SK-N-SH (cell line): Measurements from ENCODE around the gene ZMAT5. TPM values are rescaled to one million over a fixed set of nuclear protein-coding genes. Genes with fewer than 3 reads are reported as not detected.

Experiments used
- CTCF ChIA-PET: fragments of 300-600, 350-600 bp; formaldehyde crosslinking; extraction: SDS; loops from one replicate; lab custom pipeline; 2021; lab: Yijun Ruan, JAX
- POLR2A ChIA-PET: fragments of 350-600 bp; sonication (Branson Sonifier 250); formaldehyde crosslinking; extraction: SDS; loops from one replicate; lab custom pipeline; 2020; ENCODE audit warnings: antibody characterized with exemption, inconsistent platforms; lab: Yijun Ruan, JAX
- DNase-seq: peaks from one replicate; pipeline ENCODE4 v3.0.0; 2012
- H2AFZ ChIP-seq: fragments of 200-600 bp; sonication (generic); 2 replicates; pipeline ENCODE4 v1.8.1; 2016; ENCODE audit warnings: antibody characterized with exemption, mild to moderate bottlenecking, low read depth
- H3F3A ChIP-seq: fragments of 200-600 bp; sonication (generic); replicated peaks from 2 replicates; pipeline ENCODE3; 2016; ENCODE audit warnings: antibody characterized with exemption, mild to moderate bottlenecking; ENCODE audit not compliant: insufficient read depth
- H3K27ac ChIP-seq, 2 experiments: fragments of 200-500 bp in 1 of 2; fragments of 200-600 bp in 1 of 2; sonication (Bioruptor generic) in 1 of 2; sonication (generic), shearing (Covaris generic) in 1 of 2; 2 replicates each; pipeline versions ENCODE4 v1.5.1 to v1.6.1; 2014 to 2016; ENCODE audit warnings: low read depth in 2 of 2, inconsistent platforms in 1 of 2, low read length in 1 of 2, mild to moderate bottlenecking in 1 of 2, mixed read lengths in 1 of 2
- H3K27me3 ChIP-seq: fragments of 200-600 bp; sonication (generic), shearing (Covaris generic); 2 replicates; pipeline ENCODE4 v1.6.1; 2016; ENCODE audit warnings: mixed run types; ENCODE audit not compliant: insufficient read depth
- H3K36me3 ChIP-seq, 2 experiments: fragments of 200-500 bp in 1 of 2; fragments of 200-600 bp in 1 of 2; sonication (Bioruptor generic) in 1 of 2; sonication (generic) in 1 of 2; replicated peaks in 1 of 2; 2 replicates each; pipeline versions ENCODE3 to v1.5.1; 2014 to 2016; ENCODE audit warnings: low read length in 1 of 2, mild to moderate bottlenecking in 1 of 2; ENCODE audit not compliant: insufficient read depth in 2 of 2, control insufficient read depth in 1 of 2
- H3K4me1 ChIP-seq, 2 experiments: fragments of 200-500 bp in 1 of 2; fragments of 200-600 bp in 1 of 2; sonication (Bioruptor generic) in 1 of 2; sonication (generic), shearing (Covaris generic) in 1 of 2; 2 replicates each; pipeline versions ENCODE4 v1.5.1 to v1.6.1; 2014 to 2016; ENCODE audit warnings: low read depth in 1 of 2, low read length in 1 of 2, mixed run types in 1 of 2; ENCODE audit not compliant: insufficient read depth in 2 of 2, control insufficient read depth in 1 of 2
- H3K4me2 ChIP-seq: fragments of 200-600 bp; sonication (generic), shearing (Covaris generic); 2 replicates; pipeline ENCODE4 v1.6.1; 2017; ENCODE audit warnings: mixed run types
- H3K4me3 ChIP-seq, 2 experiments: fragments of 200-500 bp in 1 of 2; fragments of 200-600 bp in 1 of 2; sonication (Bioruptor generic) in 1 of 2; sonication (generic), shearing (Covaris generic) in 1 of 2; 2 replicates each; pipeline versions ENCODE4 v1.5.1 to v1.8.1; 2014 to 2016; ENCODE audit warnings: low read depth in 2 of 2, inconsistent platforms in 1 of 2, low read length in 1 of 2, mild to moderate bottlenecking in 1 of 2, mixed read lengths in 1 of 2, moderate library complexity in 1 of 2
- H3K79me2 ChIP-seq: fragments of 200-600 bp; sonication (generic); 2 replicates; pipeline ENCODE4 v1.8.1; 2017; ENCODE audit warnings: mild to moderate bottlenecking; ENCODE audit not compliant: insufficient read depth
- H3K9ac ChIP-seq: fragments of 200-600 bp; sonication (generic); 2 replicates; pipeline ENCODE4 v1.6.1; 2017; ENCODE audit warnings: mixed run types
- H3K9me2 ChIP-seq: fragments of 200-600 bp; sonication (generic); 2 replicates; pipeline ENCODE4 v1.6.1; 2017; ENCODE audit warnings: mixed run types
- H3K9me3 ChIP-seq: fragments of 200-600 bp; sonication (generic); 2 replicates; pipeline ENCODE4 v1.6.1; 2017; ENCODE audit warnings: mixed run types, mild to moderate bottlenecking, moderate library complexity
- H4K20me1 ChIP-seq: fragments of 200-600 bp; sonication (generic); 2 replicates; pipeline ENCODE4 v1.6.1; 2017; ENCODE audit warnings: mild to moderate bottlenecking, mixed run types; ENCODE audit not compliant: insufficient read depth
- CHD2 ChIP-seq: fragments of 150-350 bp; IDR thresholded peaks from 2 replicates; pipeline ENCODE4 v1.6.1; 2018; ENCODE audit warnings: low read length; ENCODE audit not compliant: partially characterized antibody
- EP300 ChIP-seq, 2 experiments: IDR thresholded peaks; 2 replicates each; pipeline versions ENCODE4 v1.4.0 to v1.6.1; 2012; ENCODE audit warnings: borderline replicate concordance in 1 of 2, low read depth in 1 of 2, low read length in 1 of 2
- FOXJ3 ChIP-seq: sonication (generic); formaldehyde crosslinking; IDR thresholded peaks from 2 replicates; pipeline ENCODE4 v1.5.1; 2020; ENCODE audit warnings: mild to moderate bottlenecking, missing genetic modification reagents
- MXI1 ChIP-seq: IDR thresholded peaks from 2 replicates; pipeline ENCODE4 v1.6.1; 2012; ENCODE audit warnings: mild to moderate bottlenecking, low read depth, low read length, improper control_type of control experiment
- NFIC ChIP-seq: IDR thresholded peaks from 2 replicates; pipeline ENCODE4 v1.4.0; 2012; ENCODE audit warnings: borderline replicate concordance
- PBX3 ChIP-seq: IDR thresholded peaks from 2 replicates; pipeline ENCODE4; 2012
- RAD21 ChIP-seq: IDR thresholded peaks from 2 replicates; pipeline ENCODE4 v1.6.1; 2012; ENCODE audit warnings: mild to moderate bottlenecking, low read length
- RCOR1 ChIP-seq: fragments of 150-350 bp; IDR thresholded peaks from 2 replicates; pipeline ENCODE4 v1.6.1; 2017; ENCODE audit warnings: antibody characterized with exemption, low read length
- TCF12 ChIP-seq: IDR thresholded peaks from 2 replicates; pipeline ENCODE4 v1.4.0; 2012
- YY1 ChIP-seq: IDR thresholded peaks from 2 replicates; pipeline ENCODE4 v1.4.0; 2012; ENCODE audit warnings: low read depth, mild to moderate bottlenecking
- ZBTB33 ChIP-seq: IDR thresholded peaks from 2 replicates; pipeline ENCODE4 v1.4.0; 2012; ENCODE audit warnings: low read depth, borderline replicate concordance
- WGBS: methylation state at CpG from one replicate; pipeline ENCODE4 v1.1.6; 2017; ENCODE audit warnings: low lambda C conversion rate; 5-methylcytosine and 5-hydroxymethylcytosine counted together
- polyA plus RNA-seq, 3 experiments: library from polyadenylated mRNA; depleted of rRNA; stranded (reverse); fragments of >200 nt; gene quantifications; 2 replicates each; pipeline ENCODE4 v1.2.3, GENCODE V29; 2012

ZMAT5 gene
- polyA plus RNA-seq, 1 of the 3 experiments (the other 2 are of a cell fraction): 35.0 TPM

- TF ChIP-seq ZBTB33 (no peak), NFIC (no peak)
These were observed 68.8 kb downstream of the ZMAT5 start (continued) for GRCh38 chr22:29697853-29698598.

GRCh38 chr22:29695129-29695926 lies 71.5 kb downstream of the ZMAT5 start:
- 88% methylated on average over 26 of the region's 33 CpGs for WGBS
- peaks cover 10 to 22% of the 10 kb centered on the region in 2 experiments for H3K36me3 ChIP-seq
- no peaks in the 10 kb centered on the region for H3K79me2 ChIP-seq
- no peak overlapping the region for H3K4me2 ChIP-seq
- 0 out of 2 replicates have a peak, but pooled peaks have one; percentile 53 for TF ChIP-seq FOXJ3 (CRISPR knock-in tag)
- TF ChIP-seq CHD2: peak; percentile 23
- peak; percentile 75; the same call in 1 of the 2 replicates for TF ChIP-seq MXI1
- TF ChIP-seq TCF12: no peak
- TF ChIP-seq RAD21: peak; percentile 23; the same call in 1 of the 2 replicates
- TF ChIP-seq EP300 (IDR thresholded peaks at IDR 0.05; ENCODE audit: borderline replicate concordance in 1 of 2, low read depth in 1 of 2, low read length in 1 of 2): peak in 1 of 2 experiments; percentile 74; a peak in 2 of 4 replicates
- TF ChIP-seq YY1: no peak
- peak; percentile 58 for TF ChIP-seq RCOR1
- no peak for TF ChIP-seq PBX3
- TF ChIP-seq, all 33 proteins: peak for 6
- H4K20me1 ChIP-seq: peaks cover under 1% of the 10 kb centered on the region
- no peak overlapping the region for H2AFZ ChIP-seq
- H3K27me3 ChIP-seq: no peaks in the 10 kb centered on the region
- peak; percentile 86 for DNase-seq
- H3K9me2 ChIP-seq: no peaks in the 10 kb centered on the region
- peak overlapping the region in 1 of 2 experiments; percentile 77; a peak in 2 of 4 replicates for H3K27ac ChIP-seq
- POLR2A ChIA-PET: interaction anchor here (0.6 to 1.3 kb wide), 5 partner anchors 9 to 77 kb away, joined by 3 to 5 read pairs (median 3); partner anchors contain the start of genes UQCR10 and ZMAT5
- no peaks in the 10 kb centered on the region for H3K9me3 ChIP-seq
- H3F3A ChIP-seq: no peaks in the 10 kb centered on the region
- H3K4me3 ChIP-seq: no peak overlapping the region
- H3K9ac ChIP-seq: no peak overlapping the region
- CTCF ChIA-PET: interaction anchor here (1.1 to 5.9 kb wide), 9 partner anchors 9 to 394 kb away, joined by 3 to 52 read pairs (median 5); no protein-coding TSS in a partner anchor
- H3K4me1 ChIP-seq: peaks cover 10 to 75% of the 10 kb centered on the region in 2 experiments
